BJ (cell line): ENCODE data around the gene IL3RA. TPM values are rescaled to one million over a fixed set of nuclear protein-coding genes. Genes with fewer than 3 reads are reported as not detected.

ENCODE experiments used
- polyA plus RNA-seq: library from polyadenylated mRNA; depleted of rRNA; stranded (reverse); fragments of >200 nt; gene quantifications from 2 replicates; pipeline ENCODE4 v1.2.3, GENCODE V29; 2011; rRNA removed
- small RNA-seq: library from RNA; depleted of rRNA; stranded (forward); fragments of <200 nt; gene quantifications from one replicate; pipeline ENCODE3, GENCODE V24; 2012; ENCODE audit warnings: low replicate concordance, low read depth; ENCODE audit not compliant: insufficient read length

IL3RA gene
- polyA plus RNA-seq, 1 experiment: 1.5 TPM

Small RNAs within 50 kb of the gene (small RNA-seq; reads per million reads assigned to genes)
- not detected for gene MIR3690
- gene RNA5SP498: not detected

Other genes with a start within 250 kb of the IL3RA start
- not detected in 2 replicates for gene CRLF2, start 124.1 kb upstream of the IL3RA start, polyA plus RNA-seq
- gene CSF2RA, start 68.0 kb upstream of the IL3RA start, polyA plus RNA-seq: 0.20 and 0.25 TPM in 2 replicates
- gene SLC25A6, start 55.3 kb downstream of the IL3RA start, polyA plus RNA-seq: 376 and 598 TPM in 2 replicates
- gene ASMTL, start 116.1 kb downstream of the IL3RA start, polyA plus RNA-seq: 22.9 and 33.7 TPM in 2 replicates
- gene P2RY8, start 200.4 kb downstream of the IL3RA start, polyA plus RNA-seq: not detected in 2 replicates